GM23248 (cell line): ENCODE results near the gene RANBP9.

Experiments used
- EZH2 ChIP-seq: fragments of 200-600 bp; sonication (generic); IDR thresholded peaks from 2 replicates; pipeline ENCODE4 v1.6.1; 2018; ENCODE audit warnings: antibody characterized with exemption, mild to moderate bottlenecking; ENCODE audit not compliant: insufficient read depth, poor library complexity, severe bottlenecking
- EZH2phosphoT487 ChIP-seq: fragments of 200-600 bp; sonication (generic); IDR thresholded peaks from 2 replicates; pipeline ENCODE4 v1.6.1; 2018; ENCODE audit warnings: antibody characterized with exemption, moderate library complexity, mild to moderate bottlenecking, low read depth; ENCODE audit not compliant: insufficient read depth

DNA sequence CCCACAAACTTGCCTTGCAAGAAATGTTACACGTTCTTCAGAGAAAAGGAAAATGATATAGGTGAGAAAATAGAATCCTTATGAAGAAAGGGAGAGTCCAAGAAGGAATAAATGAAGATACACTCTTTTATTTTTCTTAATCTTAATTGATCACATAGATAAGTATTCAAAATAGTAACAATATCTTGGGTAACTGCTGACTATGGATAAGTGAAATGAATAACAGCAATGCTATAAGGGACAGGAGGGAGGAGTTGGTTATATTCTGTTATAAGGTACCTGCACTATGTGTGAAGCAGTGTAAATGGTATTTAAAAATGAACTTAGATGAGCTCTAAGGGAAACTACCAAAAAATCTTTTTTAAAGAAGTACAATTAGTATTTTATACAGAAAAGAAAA, 38.3 kb downstream of the RANBP9 start:
- TF ChIP-seq EZH2, result no peak
- no peak for TF ChIP-seq EZH2phosphoT487
